ENCODE results near the gene BRI3. TPM values are rescaled to one million over a fixed set of nuclear protein-coding genes. Genes with fewer than 3 reads are reported as not detected.

Gene BRI3, protein sequence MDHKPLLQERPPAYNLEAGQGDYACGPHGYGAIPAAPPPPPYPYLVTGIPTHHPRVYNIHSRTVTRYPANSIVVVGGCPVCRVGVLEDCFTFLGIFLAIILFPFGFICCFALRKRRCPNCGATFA
- 222 TPM for total RNA-seq
- long read RNA-seq, transcript BRI3-201 (3 exons, 780 nt): major isoform, 28 of 31 reads
- long read RNA-seq, partial matches to known transcripts: 1 of 31 reads
- long read RNA-seq, other reads (novel, unspliced or antisense): 2 of 31 reads

DNA sequence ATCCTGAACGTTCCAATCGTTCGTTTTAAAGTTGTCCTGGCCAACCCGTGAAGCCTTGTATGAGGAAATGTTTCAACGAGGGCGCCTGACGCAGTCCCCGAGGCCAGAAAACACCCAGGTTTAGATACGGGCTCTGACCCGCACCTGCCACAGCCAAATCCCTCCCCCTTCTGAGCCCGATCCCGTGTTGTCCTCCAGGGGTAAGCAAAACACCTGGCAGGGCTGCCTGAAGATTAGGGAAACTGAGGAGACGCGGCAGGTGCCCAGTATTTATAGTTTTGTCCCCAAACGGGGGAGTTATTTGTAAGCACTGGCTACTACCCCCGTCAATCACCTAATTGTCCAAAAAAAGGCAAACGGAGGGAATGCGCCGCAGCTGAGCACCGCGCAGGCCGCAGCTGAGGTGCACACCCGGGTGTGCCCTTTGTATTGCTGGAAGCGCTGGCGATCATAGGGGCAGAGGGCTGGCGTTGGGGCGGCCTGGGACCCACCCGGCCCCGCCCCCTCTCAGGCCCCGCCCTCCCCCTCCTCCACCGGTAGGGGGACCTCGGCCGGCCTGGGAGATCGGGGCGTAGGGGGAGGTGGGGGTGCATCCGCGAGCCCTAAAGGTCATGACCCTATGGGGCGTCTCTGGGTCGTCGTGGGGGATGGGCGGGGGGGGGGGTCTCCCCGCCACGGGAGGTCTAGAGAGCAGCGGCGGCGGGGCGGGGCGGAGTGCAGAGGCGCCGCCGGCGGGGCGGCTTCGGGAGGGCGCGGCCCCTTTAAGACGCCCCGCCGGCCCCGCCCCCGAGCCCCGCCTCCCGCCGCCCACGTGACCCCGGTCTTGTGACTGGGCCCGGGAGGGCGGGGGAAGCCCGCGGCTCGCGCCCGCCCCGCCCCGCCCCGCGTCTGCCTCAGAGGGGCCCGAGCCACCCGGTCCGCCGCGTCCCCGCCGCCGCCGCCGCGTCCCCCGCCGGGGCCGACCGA lies at the start of gene BRI3:
Gene BRI3, plus strand, starts transcription at position 896 of the 966 bp plus-strand sequence. CDS start 110 bp downstream, outside the sequence.
- intact Hi-C loops (cut with DNase I): no loop called here
- peak; percentile 95 for DNase-seq
- peak; percentile 82 for ATAC-seq (ENCODE audit: poor library complexity)

DNA sequence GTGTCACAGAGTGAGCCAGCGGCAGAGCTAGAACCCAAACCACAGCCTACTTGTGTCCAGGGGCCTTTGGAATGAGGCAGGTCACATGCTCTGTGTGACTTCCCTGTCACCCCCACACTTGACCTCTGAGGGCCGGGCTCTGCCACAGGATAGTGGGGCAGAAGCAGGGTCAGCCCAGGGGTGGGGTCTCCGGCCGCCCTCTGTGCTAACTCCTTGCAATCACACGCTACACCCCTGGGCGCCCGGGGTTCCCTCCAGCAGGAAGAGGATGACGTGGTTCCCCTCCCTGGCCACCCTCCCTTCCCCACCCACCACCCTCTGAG lies 49.3 kb upstream of the BRI3 start:
- DNase-seq: no peak
- intact Hi-C loops (cut with DNase I): no loop called here
- no peak for ATAC-seq (ENCODE audit: poor library complexity)

DNA sequence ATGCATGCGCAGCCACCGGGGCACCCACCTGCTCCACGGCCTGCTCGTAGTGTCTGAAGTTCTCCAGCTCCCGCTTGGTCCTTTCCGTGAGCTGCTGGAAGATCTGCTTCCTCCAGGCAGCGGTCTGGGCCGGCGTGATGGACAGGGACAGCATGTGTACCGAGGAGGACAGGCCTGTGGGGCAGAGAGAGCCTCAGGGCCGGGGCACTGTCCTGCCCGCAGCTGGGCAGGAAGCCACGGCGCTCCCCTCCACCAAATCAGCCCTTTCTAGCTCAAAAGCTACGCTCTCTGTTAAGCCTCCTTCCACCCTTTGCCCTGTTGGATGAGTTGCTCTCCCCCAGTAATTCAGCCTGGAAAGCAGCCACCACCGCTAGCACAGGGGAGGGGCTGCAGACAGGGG lies 48.7 kb upstream of the BRI3 start:
- intact Hi-C loops (cut with DNase I): no loop called here
- ATAC-seq (ENCODE audit: poor library complexity) (no peak), DNase-seq (no peak)

DNA sequence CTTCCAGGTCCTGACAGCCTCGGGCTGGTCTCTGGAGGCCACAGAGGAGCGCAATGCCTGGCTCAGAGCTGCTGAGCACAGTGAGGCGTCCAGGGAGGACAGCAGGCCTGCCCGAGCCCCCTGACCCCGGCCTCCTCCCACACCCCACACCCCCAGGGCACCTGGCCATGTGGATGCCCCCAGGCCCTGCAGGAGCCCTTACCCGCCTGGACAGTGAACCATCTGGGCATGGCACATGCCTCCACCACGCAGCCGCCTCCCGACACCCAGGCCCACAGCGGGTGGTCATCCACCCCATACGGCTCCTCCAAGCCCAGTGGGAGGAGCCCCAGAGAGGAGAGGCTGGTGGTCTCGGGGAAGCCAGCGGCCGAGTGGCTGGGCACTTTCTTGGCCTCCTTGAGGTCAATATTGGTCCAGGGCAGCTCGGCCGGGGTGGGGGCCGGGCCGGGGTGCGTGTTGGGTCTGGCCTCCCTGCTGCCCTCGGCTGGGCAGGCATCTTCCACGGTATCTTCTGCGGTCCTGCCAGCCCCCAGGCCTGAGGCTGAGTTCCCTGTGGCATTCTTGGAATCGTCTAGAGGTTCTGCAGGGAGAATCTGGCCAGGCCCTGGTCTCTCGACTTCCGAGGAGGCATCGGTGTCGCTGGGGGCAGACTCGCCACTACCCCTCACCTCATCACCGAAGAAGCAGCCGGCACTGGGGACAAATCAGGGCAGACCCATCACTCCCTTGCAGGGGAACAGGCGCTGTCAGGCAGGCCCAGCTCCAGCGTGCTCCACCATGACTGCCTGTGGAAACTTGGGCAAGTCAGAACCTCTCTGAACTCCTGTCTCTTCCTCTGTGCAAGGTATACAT lies 48.0 kb upstream of the BRI3 start:
- intact Hi-C loops (cut with DNase I): no loop called here
- ATAC-seq (ENCODE audit: poor library complexity) (no peak), DNase-seq (no peak)

DNA sequence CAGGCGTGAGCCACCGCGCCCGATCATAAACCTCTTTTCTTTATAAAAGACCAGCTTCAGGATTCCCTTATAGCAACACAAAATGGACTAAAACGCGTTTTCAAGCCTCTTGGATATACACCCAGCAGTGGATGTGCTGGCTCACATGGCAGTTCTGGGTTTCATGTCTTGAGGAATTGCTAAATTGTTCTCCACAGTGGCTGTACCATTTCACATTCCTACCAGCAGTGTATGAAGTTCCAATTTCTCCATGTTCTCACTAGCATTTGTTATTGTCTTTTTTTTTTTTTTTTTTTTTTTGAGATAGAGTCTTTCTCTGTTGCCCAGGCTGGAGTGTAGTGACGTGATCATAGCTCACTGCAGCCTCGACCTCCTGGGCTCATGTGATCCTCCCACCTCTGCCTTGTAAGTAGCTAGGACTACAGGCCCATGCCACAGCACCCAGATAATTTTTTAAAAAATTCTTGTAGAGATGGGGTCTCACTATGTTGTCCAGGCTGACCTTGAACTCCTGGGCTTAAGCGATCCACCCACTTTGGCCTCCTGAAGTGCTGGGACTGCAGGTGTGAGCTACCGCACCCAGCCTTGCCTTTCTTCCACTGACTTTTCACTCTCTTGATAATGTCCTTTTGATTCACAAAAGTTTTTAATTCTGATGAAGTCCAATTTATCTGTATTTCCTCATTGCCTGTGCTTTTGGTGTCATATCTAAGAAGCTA lies 46.9 kb upstream of the BRI3 start:
- DNase-seq (no peak), ATAC-seq (ENCODE audit: poor library complexity) (no peak)
- intact Hi-C loops (cut with DNase I): no loop called here

DNA sequence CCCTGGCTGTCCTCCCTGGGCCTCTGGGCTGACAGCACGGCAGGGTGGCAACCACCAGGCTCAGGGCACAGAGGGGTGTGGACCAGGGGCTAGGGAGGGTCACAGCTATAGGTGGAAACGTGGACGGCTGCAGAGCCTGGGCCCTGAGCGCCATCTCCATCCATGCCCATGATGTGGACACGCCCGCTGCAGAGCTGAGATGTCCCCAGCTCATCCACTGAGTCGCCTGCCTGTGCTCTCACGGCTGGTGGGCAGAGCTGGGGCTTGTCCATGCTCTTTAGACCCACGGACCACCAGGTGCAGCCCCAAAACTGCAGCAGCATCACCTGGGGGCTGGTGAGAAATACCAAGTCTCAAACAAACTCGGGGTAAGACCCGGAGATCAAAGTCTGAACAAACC lies 45.6 kb upstream of the BRI3 start:
- no peak for ATAC-seq (ENCODE audit: poor library complexity)
- no peak for DNase-seq
- intact Hi-C loops (cut with DNase I): no loop called here

DNA sequence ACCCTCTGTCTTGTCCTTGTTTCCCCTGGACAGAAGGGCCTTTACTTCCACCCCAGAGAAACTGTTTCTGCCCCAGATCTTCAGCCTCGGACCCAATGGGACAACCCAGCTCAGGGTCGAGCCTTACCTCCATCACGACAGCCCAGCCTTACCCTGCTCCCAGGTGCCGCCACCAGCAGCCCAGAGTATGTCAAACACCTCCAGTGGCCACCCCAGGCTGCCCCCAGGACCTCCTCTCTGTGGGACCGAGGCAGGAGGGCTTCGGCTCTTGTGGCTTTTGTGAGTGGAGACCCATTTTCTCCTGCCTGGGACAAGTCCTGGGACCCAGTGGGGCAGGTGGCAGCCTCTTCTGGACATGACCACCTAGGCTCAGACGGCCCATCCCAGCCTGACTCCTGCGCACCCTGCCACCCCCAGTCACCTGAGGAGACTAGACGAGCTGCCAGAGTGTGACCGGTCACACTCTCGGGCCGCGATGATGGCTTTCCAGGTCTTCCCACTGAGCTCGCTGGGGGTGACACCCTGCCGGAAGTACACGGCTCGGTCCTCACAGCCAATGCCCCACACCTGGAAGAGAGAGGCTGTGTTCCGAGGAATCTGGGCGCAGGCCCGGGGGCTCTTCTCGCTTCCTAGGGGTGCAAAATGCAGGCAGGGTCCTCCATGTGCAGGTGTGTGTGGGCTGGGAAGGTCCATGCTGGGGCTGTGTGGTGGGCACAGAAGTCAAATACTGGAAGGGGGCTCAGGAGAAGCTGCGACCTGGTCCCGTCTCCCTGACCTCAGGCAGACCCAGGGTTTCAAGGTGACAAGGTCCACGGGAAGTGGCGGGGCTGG lies 44.9 kb upstream of the BRI3 start:
- intact Hi-C loops (cut with DNase I): no loop called here
- ATAC-seq (ENCODE audit: poor library complexity) (no peak), DNase-seq (no peak)

DNA sequence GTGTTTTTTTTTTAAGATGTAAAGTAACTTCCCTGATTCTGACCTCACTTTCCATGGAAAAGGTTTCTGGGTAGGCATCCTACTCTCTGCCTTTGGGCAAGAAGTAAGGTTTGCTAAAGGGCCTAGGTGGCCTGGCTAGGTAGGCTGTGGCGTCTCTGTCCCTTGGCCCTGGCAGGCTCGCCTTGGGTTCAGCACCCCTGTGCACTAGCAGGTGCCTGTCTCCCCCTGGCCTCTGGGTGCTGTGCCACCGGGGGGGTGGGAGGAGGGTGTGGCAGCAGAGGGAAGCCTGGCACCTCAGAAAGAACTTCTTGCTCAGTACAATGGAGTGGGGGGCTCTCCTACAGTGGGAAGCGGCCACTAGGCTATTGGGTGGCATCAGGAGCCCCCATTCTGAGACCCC lies 43.4 kb upstream of the BRI3 start:
- intact Hi-C loops (cut with DNase I): no loop called here
- DNase-seq: no peak
- no peak for ATAC-seq (ENCODE audit: poor library complexity)

DNA sequence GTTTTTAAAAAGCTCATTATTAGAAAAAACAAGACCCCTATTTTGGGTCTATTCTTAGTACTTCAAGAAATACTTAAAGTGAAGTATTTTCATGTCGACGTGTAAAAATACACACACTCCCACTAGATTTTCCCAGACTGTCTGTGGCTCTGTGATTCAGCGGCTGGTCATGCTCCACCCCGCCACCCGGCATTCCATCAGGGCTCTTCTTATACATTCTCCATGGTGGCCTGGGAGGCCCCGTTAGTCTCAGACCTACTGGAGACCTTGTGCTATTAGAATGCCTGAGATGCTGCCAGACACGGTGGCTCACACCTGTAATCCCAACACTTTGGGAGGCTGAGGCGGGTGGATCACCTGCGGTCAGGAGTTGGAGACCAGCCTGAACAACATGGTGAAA lies 42.5 kb upstream of the BRI3 start:
- no peak for ATAC-seq (ENCODE audit: poor library complexity)
- DNase-seq: peak; percentile 20
- intact Hi-C loops (cut with DNase I): no loop called here

DNA sequence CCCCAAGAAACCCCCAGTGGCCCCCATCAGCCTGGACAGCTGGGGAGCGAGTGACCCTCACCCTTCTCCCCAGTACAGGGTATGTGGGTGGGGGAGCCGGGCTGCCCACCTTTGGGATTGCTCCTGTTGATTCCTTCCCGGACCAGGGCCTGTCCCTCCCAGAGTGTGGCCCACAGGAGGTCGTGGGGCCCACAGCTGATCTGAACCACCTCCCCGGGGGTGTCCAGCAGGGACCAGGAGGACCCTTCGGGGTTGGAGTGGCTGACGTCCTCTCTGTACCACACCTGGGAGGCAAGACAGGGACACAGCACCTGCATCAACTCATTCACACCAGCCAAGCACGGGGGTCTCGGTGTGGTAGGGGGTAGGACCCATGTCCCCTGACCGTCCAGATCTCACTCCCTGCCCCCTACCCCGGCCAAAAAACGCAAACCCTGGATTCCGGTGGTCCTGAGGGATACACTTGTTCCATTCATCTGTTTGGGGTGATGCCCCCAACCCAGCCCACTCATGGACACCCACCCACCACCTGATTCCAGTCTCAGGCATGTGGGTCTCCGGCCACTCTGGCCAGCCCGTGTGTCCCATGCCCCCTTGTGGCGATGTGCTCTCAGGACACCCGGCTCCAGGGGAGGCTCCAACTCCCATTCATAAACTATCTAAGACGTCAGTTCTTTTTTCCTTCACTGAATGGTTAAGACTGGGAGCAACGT lies 40.4 kb upstream of the BRI3 start:
- ATAC-seq (ENCODE audit: poor library complexity) (peak; percentile 72), DNase-seq (no peak)
- intact Hi-C loops (cut with DNase I): loop anchor here (5.0 kb wide), 1 partner anchor 219 kb away; no protein-coding TSS in a partner anchor

DNA sequence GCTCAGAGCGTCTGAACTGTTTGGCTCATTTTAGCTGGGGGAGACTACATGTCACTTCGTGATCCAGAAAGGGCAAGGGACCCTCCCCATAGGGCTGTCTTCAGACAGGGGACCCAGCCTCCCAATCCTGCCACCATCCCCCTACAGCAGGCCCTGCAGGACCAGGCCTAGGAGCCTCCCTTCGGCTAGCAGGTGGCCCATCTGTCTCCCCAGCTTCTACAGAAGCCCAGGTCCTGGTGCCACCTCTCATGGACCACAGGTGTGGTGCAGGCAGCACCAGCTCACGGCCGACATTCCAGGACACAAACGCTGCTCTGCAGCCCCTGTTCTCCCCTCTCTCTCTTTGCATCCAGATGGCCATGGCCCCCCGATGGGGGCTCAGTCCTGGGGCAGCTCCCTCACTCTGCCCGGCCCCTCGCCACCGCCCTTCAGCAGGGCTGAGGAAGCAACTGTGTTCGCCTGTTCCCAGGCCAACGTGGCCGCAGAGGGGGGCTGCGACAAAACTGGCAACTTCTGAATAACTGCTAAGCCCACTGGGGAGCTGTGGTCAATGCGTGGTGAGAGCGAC lies 39.7 kb upstream of the BRI3 start:
- ATAC-seq (ENCODE audit: poor library complexity) (no peak), DNase-seq (no peak)
- intact Hi-C loops (cut with DNase I): loop anchor here (5.0 kb wide), 1 partner anchor 219 kb away; no protein-coding TSS in a partner anchor

DNA sequence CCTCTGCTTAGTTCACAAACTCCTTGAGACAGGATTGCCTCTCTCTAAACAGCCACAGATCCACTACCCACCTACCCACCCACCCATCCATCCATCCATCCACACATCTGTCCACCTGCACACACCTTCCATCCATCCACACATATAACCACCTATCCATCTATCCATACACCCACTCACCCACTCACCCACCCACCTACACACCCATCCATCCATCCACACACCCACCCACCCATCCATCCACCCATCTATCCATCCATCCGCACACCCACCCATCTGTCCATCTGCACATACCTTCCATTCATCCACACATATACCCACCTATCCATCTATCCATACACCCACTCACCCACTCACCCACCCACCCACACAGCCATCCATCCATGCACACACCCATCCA lies 39.1 kb upstream of the BRI3 start:
- no peak for ATAC-seq (ENCODE audit: poor library complexity)
- intact Hi-C loops (cut with DNase I): loop anchor here (5.0 kb wide), 1 partner anchor 220 kb away; no protein-coding TSS in a partner anchor
- no peak for DNase-seq

DNA sequence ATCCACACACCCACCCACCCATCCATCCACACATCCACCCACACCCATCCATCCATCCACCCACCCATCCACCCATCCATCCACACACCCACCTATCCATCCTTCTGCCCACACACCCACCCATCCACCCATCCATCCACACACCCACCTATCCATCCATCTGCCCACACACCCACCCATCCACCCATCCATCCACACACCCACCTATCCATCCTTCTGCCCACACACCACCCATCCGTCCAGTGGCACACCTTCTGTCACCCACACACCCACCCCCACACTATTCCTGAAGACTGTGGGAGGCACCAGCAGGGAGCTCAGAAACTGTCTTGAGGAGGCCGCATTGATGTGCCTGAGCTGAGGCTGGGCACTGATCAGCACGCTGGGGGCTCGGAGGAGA lies 38.6 kb upstream of the BRI3 start:
- no peak for DNase-seq
- intact Hi-C loops (cut with DNase I): loop anchor here (5.0 kb wide), 1 partner anchor 221 kb away; no protein-coding TSS in a partner anchor
- ATAC-seq (ENCODE audit: poor library complexity): no peak

DNA sequence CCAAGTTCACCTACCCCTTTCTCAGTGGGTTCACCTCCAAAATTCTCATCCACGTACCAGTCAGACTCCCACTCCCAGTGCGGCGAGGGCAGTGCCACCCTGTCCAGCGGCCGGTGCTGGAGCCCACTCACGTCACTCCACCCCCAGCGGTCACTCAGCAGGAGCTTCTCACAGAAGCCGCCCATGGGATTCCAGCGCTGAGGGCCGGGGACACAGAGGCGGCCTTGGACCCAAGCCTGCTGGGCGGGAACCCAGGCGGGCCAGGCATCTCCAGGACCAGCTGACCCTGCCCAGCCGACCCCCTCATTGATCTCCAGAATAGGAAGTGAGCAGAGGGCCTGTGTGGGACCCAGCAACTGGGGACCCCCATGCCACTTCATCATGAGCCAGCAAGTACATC lies 36.6 kb upstream of the BRI3 start:
- intact Hi-C loops (cut with DNase I): loop anchor here (5.0 kb wide), 1 partner anchor 223 kb away; no protein-coding TSS in a partner anchor

DNA sequence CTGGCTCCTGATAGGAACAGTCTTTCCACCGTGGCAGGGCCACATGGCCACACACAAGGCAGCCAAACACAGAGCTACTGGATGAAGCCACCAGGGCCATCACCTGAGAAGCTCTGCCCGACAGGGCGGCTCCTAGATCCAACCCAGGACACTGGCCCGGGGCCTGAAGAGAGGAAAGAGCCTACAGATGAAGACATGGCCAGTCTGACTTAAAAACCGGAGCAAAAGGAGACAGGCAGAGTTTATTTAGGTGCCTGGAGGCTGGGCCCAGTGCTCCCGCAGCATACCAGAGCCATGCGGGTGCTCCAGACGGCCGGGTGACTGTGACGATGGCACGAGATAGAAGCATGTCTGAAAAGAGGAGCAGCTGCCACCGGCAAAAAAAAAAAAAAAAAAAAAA lies 33.3 kb upstream of the BRI3 start:
- intact Hi-C loops (cut with DNase I): no loop called here
- ATAC-seq (ENCODE audit: poor library complexity): no peak

More for the DNA sequence above, 36.6 kb upstream of the BRI3 start:
- ATAC-seq (ENCODE audit: poor library complexity) (no peak), DNase-seq (no peak)

DNA sequence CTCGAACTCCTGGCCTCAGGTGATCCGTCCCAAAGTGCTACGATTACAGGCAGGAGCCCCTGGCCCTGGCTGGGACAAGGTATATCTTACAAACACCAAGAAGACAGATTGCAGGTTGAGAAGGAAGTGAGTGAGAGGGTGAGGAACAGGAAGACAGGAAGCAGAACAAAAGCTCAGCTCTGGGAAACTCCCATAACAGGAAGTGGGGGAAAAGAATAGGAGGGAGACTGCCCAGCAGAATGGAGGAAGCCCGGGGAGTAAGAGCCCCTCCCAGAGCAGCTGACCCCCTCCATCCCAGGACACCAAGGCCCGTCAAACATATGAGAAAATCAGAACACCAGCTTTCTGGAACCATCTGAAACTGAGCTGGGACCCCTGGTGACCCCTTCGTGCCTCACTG lies 32.4 kb upstream of the BRI3 start:
- intact Hi-C loops (cut with DNase I): no loop called here
- ATAC-seq (ENCODE audit: poor library complexity): no peak
- no peak for DNase-seq

More for the DNA sequence above, 33.3 kb upstream of the BRI3 start:
- no peak for DNase-seq

DNA sequence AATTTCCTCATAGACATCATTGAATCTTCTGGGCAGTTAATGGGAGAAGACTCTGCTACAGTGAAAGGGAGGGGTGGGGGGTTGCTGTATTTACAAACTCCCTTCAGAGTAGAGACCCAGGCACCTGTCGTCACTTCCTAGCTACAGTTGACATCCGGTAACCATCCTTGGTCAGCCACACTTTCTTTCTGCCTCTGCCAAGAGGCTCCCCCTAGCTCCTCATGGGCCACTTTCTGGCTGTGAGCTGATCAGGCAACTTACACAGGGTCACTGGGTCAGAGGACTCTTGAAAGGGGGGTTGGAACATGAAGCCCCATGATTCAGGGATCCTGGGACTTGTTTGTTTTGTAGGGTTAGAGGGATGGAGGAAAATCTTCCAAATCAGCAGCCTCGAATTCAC lies 30.7 kb upstream of the BRI3 start:
- intact Hi-C loops (cut with DNase I): no loop called here
- ATAC-seq (ENCODE audit: poor library complexity): no peak

More for the DNA sequence above, 30.7 kb upstream of the BRI3 start:
- DNase-seq: no peak

Measured in Right ventricle myocardium superior (tissue), 1 donor.